Gastroesophageal sphincter (tissue), 3 donors: Measurements from ENCODE around the gene THRB.

Experiments used
- EP300 ChIP-seq: sonication (generic); formaldehyde crosslinking; IDR thresholded peaks from one replicate; pipeline ENCODE4 v1.6.1; 2017; ENCODE audit warnings: antibody characterized with exemption, mild to moderate bottlenecking
- POLR2A ChIP-seq, 2 donors: fragments of 450-650 bp; IDR thresholded peaks; one replicate each; pipeline ENCODE4 v1.6.1; 2017; ENCODE audit warnings: antibody characterized with exemption in 2 of 2, mild to moderate bottlenecking in 2 of 2, moderate library complexity in 1 of 2
- POLR2AphosphoS5 ChIP-seq: sonication (generic); formaldehyde crosslinking; IDR thresholded peaks from one replicate; pipeline ENCODE4 v1.6.1; 2017; ENCODE audit warnings: antibody characterized with exemption
- TF ChIP-seq, protein P1 (sequence below), 4 experiments: fragments of 200-600 bp in 2 of 4; fragments of 450-650 bp in 2 of 4; sonication (generic) in 1 of 4; IDR thresholded peaks; one replicate each; pipeline ENCODE4 v1.5.1; 2017 to 2019; ENCODE audit warnings: antibody characterized with exemption in 4 of 4, mild to moderate bottlenecking in 2 of 4, moderate library complexity in 2 of 4

DNA sequence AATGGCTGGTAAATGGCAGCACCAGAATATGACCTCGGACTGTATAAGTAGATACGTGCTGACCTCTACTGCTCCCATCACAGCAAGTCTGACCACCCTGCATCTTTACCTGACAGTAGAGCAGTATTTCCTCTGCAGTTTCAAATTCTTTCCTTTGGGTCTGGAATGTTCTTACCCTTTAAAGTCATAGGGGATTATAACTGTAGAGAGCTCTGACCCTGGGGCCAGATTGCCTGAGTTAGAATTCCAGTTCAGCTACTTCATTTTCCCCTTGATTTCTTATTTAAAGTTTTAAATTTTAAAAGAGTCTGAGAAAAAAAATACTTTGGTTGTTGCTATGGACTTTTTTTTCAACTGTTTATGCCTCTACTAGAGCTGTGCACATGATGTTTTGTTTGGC is 311.9 kb downstream of the THRB start:
- TF ChIP-seq POLR2A (IDR thresholded peaks at IDR 0.05) = no peak
- TF ChIP-seq, protein P1, sequence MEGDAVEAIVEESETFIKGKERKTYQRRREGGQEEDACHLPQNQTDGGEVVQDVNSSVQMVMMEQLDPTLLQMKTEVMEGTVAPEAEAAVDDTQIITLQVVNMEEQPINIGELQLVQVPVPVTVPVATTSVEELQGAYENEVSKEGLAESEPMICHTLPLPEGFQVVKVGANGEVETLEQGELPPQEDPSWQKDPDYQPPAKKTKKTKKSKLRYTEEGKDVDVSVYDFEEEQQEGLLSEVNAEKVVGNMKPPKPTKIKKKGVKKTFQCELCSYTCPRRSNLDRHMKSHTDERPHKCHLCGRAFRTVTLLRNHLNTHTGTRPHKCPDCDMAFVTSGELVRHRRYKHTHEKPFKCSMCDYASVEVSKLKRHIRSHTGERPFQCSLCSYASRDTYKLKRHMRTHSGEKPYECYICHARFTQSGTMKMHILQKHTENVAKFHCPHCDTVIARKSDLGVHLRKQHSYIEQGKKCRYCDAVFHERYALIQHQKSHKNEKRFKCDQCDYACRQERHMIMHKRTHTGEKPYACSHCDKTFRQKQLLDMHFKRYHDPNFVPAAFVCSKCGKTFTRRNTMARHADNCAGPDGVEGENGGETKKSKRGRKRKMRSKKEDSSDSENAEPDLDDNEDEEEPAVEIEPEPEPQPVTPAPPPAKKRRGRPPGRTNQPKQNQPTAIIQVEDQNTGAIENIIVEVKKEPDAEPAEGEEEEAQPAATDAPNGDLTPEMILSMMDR (IDR thresholded peaks at IDR 0.05) = no peak
- TF ChIP-seq POLR2AphosphoS5 = no peak
- no peak for TF ChIP-seq EP300
